ENCODE measurements around the gene EXOC4. TPM values are rescaled to one million over a fixed set of nuclear protein-coding genes. Genes with fewer than 3 reads are reported as not detected.

EXOC4 gene
- total RNA-seq, 1 experiment from 2014 or later: 75.8 TPM

GRCh38 chr7:133978502-133979295 is 725.8 kb downstream of the EXOC4 start:
- no CpG with 5 or more reads among the region's 5 CpGs for WGBS (ENCODE audit: extremely low coverage, insufficient read length, low lambda C conversion rate)

More at GRCh38 chr7:133978502-133979295, 725.8 kb downstream of the EXOC4 start:
- H2AFZ ChIP-seq (ENCODE audit: low read length): no peak overlapping the region
- H4K5ac ChIP-seq (ENCODE audit: insufficient read length, low read depth, low read length): no peak overlapping the region
- H3K18ac ChIP-seq (ENCODE audit: insufficient read length, low read depth, low read length): no peak overlapping the region
- H3K4me3 Mint-ChIP-seq: no peak overlapping the region
- H2BK5ac ChIP-seq (ENCODE audit: insufficient read length, low read length): no peak overlapping the region
- H3K23ac ChIP-seq (ENCODE audit: insufficient read length, low read depth, low read length): no peak overlapping the region
- H2BK120ac ChIP-seq (ENCODE audit: low read depth, low read length, poor library complexity, severe bottlenecking): no peak overlapping the region
- no peaks in the 10 kb centered on the region for H3K9me3 ChIP-seq (ENCODE audit: control insufficient read depth, low read depth, low read length)
- H3K27me3 ChIP-seq (ENCODE audit: insufficient read depth, low read length): no peaks in the 10 kb centered on the region
- H3K79me1 ChIP-seq (ENCODE audit: insufficient read depth, low read depth, low read length, poor library complexity, severe bottlenecking): no peaks in the 10 kb centered on the region
- no peak overlapping the region for H3K4ac ChIP-seq (ENCODE audit: low read depth, low read length)
- H3K36me3 Mint-ChIP-seq (ENCODE audit: insufficient read depth in 1 of 3, low read depth in 3 of 3): peaks cover 0 to 2% (median 0%) of the 10 kb centered on the region in 3 experiments; a peak in 1 of 7 replicates
- H3K27ac ChIP-seq (ENCODE audit: insufficient read length, low read depth, low read length): peak overlapping the region; percentile 53
- peak; percentile 29 for DNase-seq
- no peak overlapping the region for H3K4me2 ChIP-seq (ENCODE audit: insufficient read depth, insufficient read length, low read length)
- no peaks in the 10 kb centered on the region for H3K9me3 Mint-ChIP-seq
- no peak; the same call in 2 of the 3 replicates for TF ChIP-seq CTCF (conservative IDR thresholded peaks at IDR 0.05)
- no peak overlapping the region for H2BK12ac ChIP-seq (ENCODE audit: insufficient read length, low read depth, low read length)
- H2AK5ac ChIP-seq (ENCODE audit: insufficient read length, low read length): no peak overlapping the region
- peak overlapping the region; percentile 14 to 96 (median 83) for H3K27ac Mint-ChIP-seq
- H3K14ac ChIP-seq (ENCODE audit: insufficient read depth, low read length): no peak overlapping the region
- H3K23me2 ChIP-seq (ENCODE audit: insufficient read length, low read depth, low read length, poor library complexity, severe bottlenecking): no peaks in the 10 kb centered on the region
- no peaks in the 10 kb centered on the region for H3K27me3 Mint-ChIP-seq (ENCODE audit: low read depth)
- H4K20me1 ChIP-seq (ENCODE audit: control insufficient read depth, insufficient read depth, insufficient read length): no peaks in the 10 kb centered on the region
- H2BK20ac ChIP-seq (ENCODE audit: low read depth, low read length, poor library complexity, severe bottlenecking): no peak overlapping the region
- H4K8ac ChIP-seq (replicated peaks; ENCODE audit: insufficient read length, low read depth, low read length): no peak overlapping the region
- H3T11ph ChIP-seq (ENCODE audit: low read length): no peak overlapping the region
- peaks cover 14 to 21% of the 10 kb centered on the region in 2 experiments for H3K4me1 Mint-ChIP-seq
- H3K79me2 ChIP-seq (ENCODE audit: insufficient read depth, low read length): no peaks in the 10 kb centered on the region
- no peak overlapping the region for H3K9ac ChIP-seq (ENCODE audit: extremely low read depth, insufficient read length, low read length)
- no peaks in the 10 kb centered on the region; the same call in 1 of the 2 replicates for H3K4me1 ChIP-seq (ENCODE audit: insufficient read depth, low read length)
- H2BK15ac ChIP-seq (ENCODE audit: low read depth, low read length): no peak overlapping the region
- no peak overlapping the region for H4K91ac ChIP-seq (ENCODE audit: insufficient read length, low read depth, low read length)
- no peak overlapping the region for H3K56ac ChIP-seq (ENCODE audit: insufficient read length, low read depth, low read length)
